GM12801 (cell line): ENCODE results near the gene HIP1R.

ENCODE experiments used
- CTCF ChIP-seq: IDR thresholded peaks from one replicate; pipeline ENCODE4 v1.5.1; 2011; ENCODE audit warnings: control low read depth; ENCODE audit not compliant: insufficient read length; ENCODE audit errors: extremely low read depth

HIP1R gene

GRCh38 chr12:122862872-122863701, 27.8 kb downstream of the HIP1R start:
- TF ChIP-seq CTCF: no peak

- no peak for TF ChIP-seq CTCF
Observed at GRCh38 chr12:122864894-122865253, 29.6 kb downstream of the HIP1R start.

- TF ChIP-seq CTCF: no peak
Observed at GRCh38 chr12:122865268-122866231, 30.3 kb downstream of the HIP1R start.

GRCh38 chr12:122866379-122866778, 31.1 kb downstream of the HIP1R start:
- no peak for TF ChIP-seq CTCF

- TF ChIP-seq CTCF: no peak
Observed at GRCh38 chr12:122866950-122867607, 31.8 kb downstream of the HIP1R start.

- TF ChIP-seq CTCF: no peak
Observed at GRCh38 chr12:122867691-122868461, 32.6 kb downstream of the HIP1R start.
